Astrocyte (in vitro differentiated cells and primary cell): ENCODE measurements around the gene PCDHB10.

Experiments
- EZH2 ChIP-seq: IDR thresholded peaks from 2 replicates; pipeline ENCODE4 v1.6.1; 2012; ENCODE audit warnings: mild to moderate bottlenecking, low read length, inconsistent platforms; ENCODE audit not compliant: insufficient read depth
- TF ChIP-seq, protein P1 (sequence below): IDR thresholded peaks from 2 replicates; pipeline ENCODE4 v1.5.1; 2011; ENCODE audit warnings: low read depth, mild to moderate bottlenecking, inconsistent platforms, low read length, moderate library complexity; ENCODE audit not compliant: insufficient read depth

DNA sequence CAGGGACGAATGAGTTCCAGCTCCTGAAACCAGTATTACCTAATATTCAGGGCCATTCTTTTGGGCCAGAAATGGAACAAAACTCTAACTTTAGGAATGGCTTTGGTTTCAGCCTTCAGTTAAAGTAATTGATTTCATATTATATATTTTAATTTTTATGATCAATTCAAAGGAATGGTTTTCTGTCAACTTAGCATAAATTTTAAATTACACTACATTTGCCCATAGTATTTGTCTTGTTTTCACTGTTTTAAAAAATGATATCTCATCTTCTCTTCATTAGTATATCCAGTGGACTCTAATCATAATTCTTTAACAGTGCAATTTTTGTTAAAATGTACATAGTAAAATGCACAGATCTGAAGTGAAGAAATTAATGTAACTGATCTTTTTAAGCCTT is 11.8 kb upstream of the PCDHB10 start:
- TF ChIP-seq, protein P1, sequence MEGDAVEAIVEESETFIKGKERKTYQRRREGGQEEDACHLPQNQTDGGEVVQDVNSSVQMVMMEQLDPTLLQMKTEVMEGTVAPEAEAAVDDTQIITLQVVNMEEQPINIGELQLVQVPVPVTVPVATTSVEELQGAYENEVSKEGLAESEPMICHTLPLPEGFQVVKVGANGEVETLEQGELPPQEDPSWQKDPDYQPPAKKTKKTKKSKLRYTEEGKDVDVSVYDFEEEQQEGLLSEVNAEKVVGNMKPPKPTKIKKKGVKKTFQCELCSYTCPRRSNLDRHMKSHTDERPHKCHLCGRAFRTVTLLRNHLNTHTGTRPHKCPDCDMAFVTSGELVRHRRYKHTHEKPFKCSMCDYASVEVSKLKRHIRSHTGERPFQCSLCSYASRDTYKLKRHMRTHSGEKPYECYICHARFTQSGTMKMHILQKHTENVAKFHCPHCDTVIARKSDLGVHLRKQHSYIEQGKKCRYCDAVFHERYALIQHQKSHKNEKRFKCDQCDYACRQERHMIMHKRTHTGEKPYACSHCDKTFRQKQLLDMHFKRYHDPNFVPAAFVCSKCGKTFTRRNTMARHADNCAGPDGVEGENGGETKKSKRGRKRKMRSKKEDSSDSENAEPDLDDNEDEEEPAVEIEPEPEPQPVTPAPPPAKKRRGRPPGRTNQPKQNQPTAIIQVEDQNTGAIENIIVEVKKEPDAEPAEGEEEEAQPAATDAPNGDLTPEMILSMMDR: no peak
- no peak for TF ChIP-seq EZH2
